Astrocyte (in vitro differentiated cells and primary cell): ENCODE data around the gene APOC3. TPM values are rescaled to one million over a fixed set of nuclear protein-coding genes. Genes with fewer than 3 reads are reported as not detected.

Experiments used
- DNase-seq: peaks from one replicate; pipeline ENCODE4 v3.0.0-alpha.2; 2010; ENCODE audit warnings: low read depth
- FAIRE-seq: peaks from 2 replicates; lab custom pipeline; 2011; peaks lifted over from hg19 to GRCh38; lab: Jason Lieb, UNC
- H2AFZ ChIP-seq: 2 replicates; pipeline ENCODE4 v1.6.0; 2012; ENCODE audit warnings: low read depth, low read length, inconsistent platforms
- H3K27ac ChIP-seq: 2 replicates; pipeline ENCODE4 v1.5.1; 2011; ENCODE audit warnings: low read depth, low read length, inconsistent platforms
- H3K27me3 ChIP-seq: 2 replicates; pipeline ENCODE4 v1.6.0; 2011; ENCODE audit warnings: low read length, inconsistent platforms; ENCODE audit not compliant: insufficient read depth
- H3K36me3 ChIP-seq: 2 replicates; pipeline ENCODE4 v1.5.1; 2011; ENCODE audit warnings: low read length, inconsistent platforms; ENCODE audit not compliant: insufficient read depth
- H3K4me1 ChIP-seq: 2 replicates; pipeline ENCODE4 v1.5.1; 2011; ENCODE audit warnings: low read length, inconsistent platforms; ENCODE audit not compliant: insufficient read depth
- H3K4me2 ChIP-seq: 2 replicates; pipeline ENCODE4 v1.6.0; 2012; ENCODE audit warnings: low read length, inconsistent platforms
- H3K4me3 ChIP-seq: 2 replicates; pipeline ENCODE4 v1.5.1; 2011; ENCODE audit warnings: low read depth, mild to moderate bottlenecking, low read length, inconsistent platforms; ENCODE audit not compliant: insufficient read depth
- H3K79me2 ChIP-seq: 2 replicates; pipeline ENCODE4 v1.6.0; 2012; ENCODE audit warnings: mild to moderate bottlenecking, low read length, inconsistent platforms; ENCODE audit not compliant: insufficient read depth
- H3K9ac ChIP-seq: 2 replicates; pipeline ENCODE4 v1.6.0; 2012; ENCODE audit warnings: mild to moderate bottlenecking, low read length, inconsistent platforms
- H3K9me3 ChIP-seq: 2 replicates; pipeline ENCODE4 v1.5.1; 2012; ENCODE audit warnings: low read depth, mild to moderate bottlenecking, low read length, inconsistent platforms; ENCODE audit not compliant: insufficient read depth
- H4K20me1 ChIP-seq: 2 replicates; pipeline ENCODE4 v1.6.0; 2012; ENCODE audit warnings: low read length, inconsistent platforms; ENCODE audit not compliant: insufficient read depth
- H3K27ac Mint-ChIP-seq: one replicate; pipeline ENCODE4 v1.8.0; 2021; ENCODE audit warnings: mild to moderate bottlenecking, mixed read lengths; ENCODE audit not compliant: unreplicated experiment
- H3K27me3 Mint-ChIP-seq: one replicate; pipeline ENCODE4 v1.8.0; 2021; ENCODE audit warnings: low read depth, mixed read lengths; ENCODE audit not compliant: unreplicated experiment
- H3K36me3 Mint-ChIP-seq: one replicate; pipeline ENCODE4 v1.8.0; 2021; ENCODE audit warnings: low read depth, mixed read lengths; ENCODE audit not compliant: unreplicated experiment
- H3K4me1 Mint-ChIP-seq: one replicate; pipeline ENCODE4 v1.8.0; 2021; ENCODE audit warnings: low read depth, mixed read lengths; ENCODE audit not compliant: unreplicated experiment
- H3K4me3 Mint-ChIP-seq: one replicate; pipeline ENCODE4 v1.8.0; 2021; ENCODE audit warnings: mild to moderate bottlenecking, moderate library complexity, mixed read lengths; ENCODE audit not compliant: unreplicated experiment
- H3K9me3 Mint-ChIP-seq: one replicate; pipeline ENCODE4 v1.8.0; 2021; ENCODE audit warnings: mild to moderate bottlenecking, mixed read lengths; ENCODE audit not compliant: unreplicated experiment
- CTCF ChIP-seq: IDR thresholded peaks from 2 replicates; pipeline ENCODE4 v1.5.1; 2011; ENCODE audit warnings: low read depth, mild to moderate bottlenecking, inconsistent platforms, low read length, moderate library complexity; ENCODE audit not compliant: insufficient read depth
- EZH2 ChIP-seq: IDR thresholded peaks from 2 replicates; pipeline ENCODE4 v1.6.1; 2012; ENCODE audit warnings: mild to moderate bottlenecking, low read length, inconsistent platforms; ENCODE audit not compliant: insufficient read depth
- total RNA-seq: library from RNA; stranded (reverse); gene quantifications from 2 replicates; pipeline ENCODE4 v1.2.1, GENCODE V29; 2021

APOC3 gene
- total RNA-seq, 1 donor from 2014 or later: not detected

DNA sequence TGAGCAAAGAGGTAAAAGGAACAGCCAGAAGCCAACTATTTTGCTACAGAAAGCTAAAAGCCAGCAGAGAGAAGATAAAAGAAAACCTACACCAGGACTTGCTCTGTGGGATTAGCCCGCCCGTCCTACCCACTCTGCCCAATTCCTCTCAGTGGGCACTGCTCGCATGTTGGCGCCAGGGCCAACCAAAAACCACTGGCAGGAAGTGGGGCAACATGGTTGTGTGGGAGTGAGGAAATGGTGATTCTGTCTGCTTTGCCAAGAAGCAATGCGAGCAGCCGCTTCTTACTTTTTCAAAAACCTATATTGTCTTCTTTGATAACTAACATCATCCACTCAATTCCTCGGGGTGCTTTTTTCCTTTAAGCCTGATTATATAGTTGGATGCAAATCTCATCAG, 21.9 kb downstream of the APOC3 start:
- H3K4me3 ChIP-seq: no peak overlapping the region
- H3K27me3 Mint-ChIP-seq: no peaks in the 10 kb centered on the region
- no peaks in the 10 kb centered on the region for H3K9me3 ChIP-seq
- no peak overlapping the region for H3K9ac ChIP-seq
- no peaks in the 10 kb centered on the region for H3K9me3 Mint-ChIP-seq
- H4K20me1 ChIP-seq: no peaks in the 10 kb centered on the region
- TF ChIP-seq CTCF (no peak), EZH2 (no peak)
- H3K79me2 ChIP-seq: no peaks in the 10 kb centered on the region
- FAIRE-seq: no peak
- no peaks in the 10 kb centered on the region for H3K36me3 ChIP-seq
- H3K4me3 Mint-ChIP-seq: no peak overlapping the region
- H2AFZ ChIP-seq: no peak overlapping the region
- H3K4me1 ChIP-seq: peaks cover 31% of the 10 kb centered on the region
- H3K27ac ChIP-seq: no peak overlapping the region
- H3K4me1 Mint-ChIP-seq: peaks cover 35% of the 10 kb centered on the region
- no peak overlapping the region for H3K27ac Mint-ChIP-seq
- H3K4me2 ChIP-seq: peak overlapping the region; percentile 73
- no peaks in the 10 kb centered on the region for H3K27me3 ChIP-seq
- DNase-seq: no peak
- peaks cover 33% of the 10 kb centered on the region for H3K36me3 Mint-ChIP-seq

DNA sequence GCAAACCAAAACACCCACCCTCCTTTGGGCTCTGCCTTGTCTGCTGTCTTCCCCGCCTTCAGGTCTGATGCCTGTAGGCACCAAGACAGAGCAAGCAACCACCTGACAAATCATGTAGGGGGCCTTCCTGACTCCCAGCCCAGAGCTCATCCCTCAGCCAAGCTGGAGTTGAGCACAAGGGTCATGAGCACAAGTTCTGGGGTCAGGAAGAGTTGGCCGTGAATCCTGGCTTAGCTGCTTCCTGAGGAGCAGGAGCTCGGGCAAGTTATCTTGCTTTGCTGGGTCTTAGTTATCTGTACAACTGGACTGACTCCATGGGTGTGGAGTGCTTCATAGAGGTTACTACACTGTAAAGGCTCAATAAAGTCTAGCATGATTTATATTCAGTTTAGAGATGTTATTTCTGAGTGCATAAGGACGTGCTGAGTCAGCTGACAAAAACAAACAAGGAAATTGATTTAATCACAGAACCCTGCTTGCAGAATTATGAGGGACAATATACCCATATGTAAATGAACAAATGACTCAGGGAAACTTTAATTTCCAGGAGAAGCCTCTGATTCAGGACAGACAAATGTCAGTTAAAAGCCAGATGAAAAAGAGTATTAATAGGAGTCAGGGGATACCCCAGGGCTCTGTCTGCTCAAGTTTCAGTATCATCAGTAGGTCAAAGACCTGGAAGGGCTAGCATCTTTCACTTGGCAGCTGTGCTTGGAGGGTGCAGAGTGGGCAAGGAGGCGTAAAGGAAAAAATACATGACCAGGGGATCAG, 22.7 kb downstream of the APOC3 start:
- no peaks in the 10 kb centered on the region for H3K36me3 ChIP-seq
- TF ChIP-seq CTCF (no peak), EZH2 (no peak)
- no peaks in the 10 kb centered on the region for H4K20me1 ChIP-seq
- Mint-ChIP-seq H3K4me1 (peaks cover 35% of the 10 kb centered on the region), H3K36me3 (peaks cover 31% of the 10 kb centered on the region), H3K27ac (peak overlapping the region; percentile 82), H3K9me3 (no peaks in the 10 kb centered on the region), H3K4me3 (no peak overlapping the region), H3K27me3 (no peaks in the 10 kb centered on the region)
- H3K27ac ChIP-seq: peak overlapping the region; percentile 33
- peak overlapping the region; percentile 73 for H3K4me2 ChIP-seq
- DNase-seq: peak; percentile 49
- no peak overlapping the region for H2AFZ ChIP-seq
- no peak overlapping the region for H3K4me3 ChIP-seq
- peaks cover 34% of the 10 kb centered on the region for H3K4me1 ChIP-seq
- no peak for FAIRE-seq
- H3K9ac ChIP-seq: peak overlapping the region; percentile 22
- no peaks in the 10 kb centered on the region for H3K79me2 ChIP-seq
- no peaks in the 10 kb centered on the region for H3K27me3 ChIP-seq
- no peaks in the 10 kb centered on the region for H3K9me3 ChIP-seq

DNA sequence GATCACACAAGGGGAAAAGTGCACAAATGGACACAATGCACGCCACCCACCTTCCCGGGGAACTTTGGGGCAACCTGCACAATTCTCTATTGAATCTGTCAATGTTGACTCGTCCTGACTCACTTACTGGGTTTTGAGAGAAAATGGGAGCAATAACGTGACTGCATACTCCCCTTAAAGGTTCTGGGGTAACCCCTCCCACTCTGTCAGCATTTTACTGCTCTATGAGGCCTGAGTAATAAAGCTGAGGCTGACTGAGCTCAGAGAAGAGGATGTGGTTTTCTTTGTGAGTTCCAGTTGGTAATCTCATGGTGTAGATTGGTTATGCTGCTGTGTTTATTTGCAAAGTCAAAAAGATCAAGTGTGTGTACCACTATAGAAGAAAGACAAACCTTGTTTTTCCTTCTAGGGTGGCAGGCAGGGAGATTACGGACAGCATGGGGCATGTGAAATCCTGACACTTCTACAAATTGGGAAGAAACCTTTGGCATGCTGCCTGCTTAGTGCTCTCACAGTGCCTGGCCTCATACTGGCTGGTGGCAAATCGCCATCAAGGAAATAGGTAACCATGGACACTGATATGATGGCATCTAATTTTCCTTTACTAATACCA, 23.9 kb downstream of the APOC3 start:
- Histone ChIP-seq H3K27me3 (no peaks in the 10 kb centered on the region), H3K36me3 (no peaks in the 10 kb centered on the region), H3K79me2 (no peaks in the 10 kb centered on the region), H3K9me3 (no peaks in the 10 kb centered on the region), H3K4me1 (peaks cover 39% of the 10 kb centered on the region), H2AFZ (no peak overlapping the region), H3K9ac (peak overlapping the region; percentile 22), H4K20me1 (no peaks in the 10 kb centered on the region), H3K4me3 (no peak overlapping the region), H3K27ac (peak overlapping the region; percentile 52), H3K4me2 (peak overlapping the region; percentile 73)
- Mint-ChIP-seq H3K36me3 (peaks cover 36% of the 10 kb centered on the region), H3K9me3 (no peaks in the 10 kb centered on the region), H3K4me1 (peaks cover 35% of the 10 kb centered on the region), H3K27me3 (no peaks in the 10 kb centered on the region), H3K4me3 (no peak overlapping the region), H3K27ac (peak overlapping the region; percentile 82)
- FAIRE-seq (peak; percentile 96), DNase-seq (peak; percentile 96)
- TF ChIP-seq CTCF (no peak), EZH2 (no peak)
